Right ventricle myocardium superior (tissue), 1 donor: Measurements from ENCODE around the gene NWD2. TPM values are rescaled to one million over a fixed set of nuclear protein-coding genes. Genes with fewer than 3 reads are reported as not detected.
"Not testable (repeated sequence)": the region's sequence is repeated elsewhere in the genome, so short reads cannot be mapped to it uniquely, and the experiment has no call there.

Experiments
- ATAC-seq: fragments of 200-7000 bp; cut with Tn5 transposase; one replicate; pipeline ENCODE4 v1.9.1; 2020; ENCODE audit warnings: mild to moderate bottlenecking; ENCODE audit not compliant: poor library complexity
- DNase-seq: peaks from one replicate; pipeline ENCODE4 v3.0.0-alpha.2; 2020
- intact Hi-C: fragments of 100-400 bp; cut with DNase I; formaldehyde crosslinking; loops from one replicate; pipeline ENCODE4 v1.11.2; 2022
- total RNA-seq: library from RNA; stranded (reverse); fragmentation: NEBNext Ultra II Directional; extraction: Animal tissue kit (Norgen Biotek cat#: 25700); gene quantifications from one replicate; pipeline ENCODE4 v1.2.1, GENCODE V29; 2021
- donor health status: DM: no; HTN: yes; CAD: no; lungs with severe emphysema.

The NWD2 gene
- total RNA-seq, 1 donor from 2014 or later, result 0.03 TPM

GRCh38 chr4:37383579-37384229, 139.2 kb downstream of the NWD2 start:
- no peak for ATAC-seq
- no peak for DNase-seq
- intact Hi-C loops, result no loop called here

- intact Hi-C loops, result no loop called here
These were observed 140.9 kb downstream of the NWD2 start for GRCh38 chr4:37385424-37385823.

DNA sequence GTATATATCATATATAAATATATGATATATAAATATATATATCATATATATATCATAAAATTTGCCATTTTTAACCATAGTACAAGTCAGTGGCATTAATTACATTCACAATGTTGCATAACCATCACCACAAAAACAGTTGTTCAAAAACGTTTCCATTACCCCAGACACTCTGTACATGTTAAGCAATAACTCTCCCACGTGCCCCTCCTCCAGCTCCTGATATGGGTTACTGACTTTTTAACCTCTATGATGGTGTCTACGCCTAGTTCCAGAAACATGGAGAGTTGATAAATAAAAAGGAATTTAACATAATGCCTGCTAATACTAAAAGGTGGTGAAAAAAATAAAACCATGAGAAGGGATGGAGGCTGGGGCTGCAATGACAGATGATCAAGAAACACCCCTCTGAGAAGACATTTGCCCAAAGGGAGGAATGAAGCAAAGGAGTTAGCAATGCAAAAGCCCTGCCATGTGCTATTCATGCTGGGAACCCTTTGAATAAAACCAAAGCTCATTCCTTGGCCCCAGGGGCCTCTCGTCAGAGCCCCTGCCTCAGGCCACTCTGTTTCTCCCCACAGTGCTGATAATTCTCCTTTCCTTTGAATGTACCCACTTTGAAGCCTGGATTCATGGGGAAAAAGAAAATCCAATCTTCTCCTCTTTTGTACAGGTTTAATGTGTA, 144.3 kb downstream of the NWD2 start:
- DNase-seq, result no peak
- ATAC-seq, result no peak
- intact Hi-C loops, result no loop called here

More at GRCh38 chr4:37385424-37385823, 140.9 kb downstream of the NWD2 start:
- DNase-seq (no peak), ATAC-seq (no peak)

DNA sequence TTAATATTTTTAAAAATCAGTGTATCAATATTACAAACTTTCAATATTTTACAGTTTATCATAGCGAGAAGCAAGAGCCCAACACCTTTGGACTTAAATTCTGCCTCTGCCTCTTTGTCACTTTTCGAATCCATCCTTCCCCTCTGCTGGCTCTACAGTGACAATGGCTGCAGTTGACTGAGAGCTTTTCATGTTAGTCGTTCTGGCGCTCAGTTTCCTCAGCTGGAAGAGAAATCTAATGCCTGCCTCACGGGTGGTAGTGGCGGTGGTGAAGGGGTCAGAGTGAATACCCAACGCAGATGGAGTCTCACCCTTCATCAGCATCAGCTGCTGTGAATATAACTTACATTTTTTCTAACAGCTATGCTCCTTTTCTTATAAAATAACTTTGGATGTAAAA, 144.8 kb downstream of the NWD2 start:
- intact Hi-C loops, result no loop called here
- ATAC-seq, result no peak
- no peak for DNase-seq

DNA sequence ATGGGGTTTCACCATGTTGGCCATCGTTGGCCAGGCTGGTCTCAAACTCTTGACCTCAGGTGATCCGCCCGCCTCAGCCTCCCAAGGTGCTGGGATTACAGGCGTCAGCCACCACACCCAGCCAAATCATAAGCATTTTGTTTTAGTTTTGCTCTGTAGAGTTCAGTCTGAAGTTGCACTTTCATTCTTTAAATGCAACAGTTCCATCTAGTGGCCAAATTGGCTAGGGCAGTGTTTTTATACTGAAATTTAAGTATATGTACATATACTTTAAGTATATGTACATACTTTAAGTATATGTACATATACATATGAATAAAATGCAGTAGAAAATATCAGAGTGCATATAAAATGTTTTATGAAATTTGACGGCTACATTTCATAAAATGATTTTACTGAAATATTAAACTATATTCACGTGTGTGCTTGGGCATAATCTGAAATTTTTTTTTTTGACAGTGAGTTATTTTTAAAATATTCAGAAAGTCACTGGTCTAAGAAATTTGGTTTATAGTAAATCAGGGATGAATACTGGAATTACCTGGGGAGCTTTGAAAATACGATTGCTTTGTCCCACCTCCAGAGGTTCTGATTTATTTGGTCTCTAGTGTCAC, 145.5 kb downstream of the NWD2 start:
- intact Hi-C loops, result no loop called here
- no peak for DNase-seq

DNA sequence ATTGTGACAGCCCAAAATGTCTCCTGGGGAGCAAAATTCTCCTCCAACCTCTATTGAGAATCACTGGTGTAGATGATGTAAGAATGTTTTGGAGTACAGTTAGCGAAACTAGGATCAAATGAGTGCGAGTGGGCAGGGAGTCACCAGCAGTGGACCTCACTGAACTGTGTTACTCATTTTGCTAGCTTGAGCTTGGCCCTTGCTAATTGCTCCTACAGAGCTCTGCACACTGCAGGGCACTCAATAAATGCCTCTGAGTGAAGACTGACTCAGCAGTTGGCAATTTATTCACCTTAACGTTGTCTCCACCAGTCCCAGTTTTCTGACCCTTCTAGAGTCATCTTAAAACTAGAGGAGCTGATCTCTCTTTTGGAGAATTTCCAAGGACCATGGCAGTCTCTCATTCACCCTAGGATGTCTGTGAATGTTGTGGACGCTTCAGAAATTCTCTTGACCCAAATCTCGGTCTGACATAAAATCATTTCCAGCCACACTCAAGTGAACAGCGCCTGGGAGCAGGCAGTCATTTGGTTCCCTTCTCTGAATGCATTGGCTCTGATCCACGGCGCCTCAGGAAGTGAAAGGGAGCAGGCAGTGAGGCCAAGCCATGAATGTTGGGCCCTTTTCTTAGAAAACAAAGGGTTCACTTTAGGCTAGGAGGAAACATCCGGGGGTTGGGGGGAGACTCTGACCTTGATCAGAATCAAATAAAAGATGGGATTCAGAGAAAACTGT, 148.1 kb downstream of the NWD2 start:
- peak; percentile 52 for ATAC-seq
- intact Hi-C loops, result no loop called here
- peak; percentile 62 for DNase-seq

More for the DNA sequence above, 145.5 kb downstream of the NWD2 start:
- peak; percentile 52 for ATAC-seq

GRCh38 chr4:37393321-37393720, 148.8 kb downstream of the NWD2 start:
- no peak for ATAC-seq
- DNase-seq, result no peak
- intact Hi-C loops, result no loop called here

DNA sequence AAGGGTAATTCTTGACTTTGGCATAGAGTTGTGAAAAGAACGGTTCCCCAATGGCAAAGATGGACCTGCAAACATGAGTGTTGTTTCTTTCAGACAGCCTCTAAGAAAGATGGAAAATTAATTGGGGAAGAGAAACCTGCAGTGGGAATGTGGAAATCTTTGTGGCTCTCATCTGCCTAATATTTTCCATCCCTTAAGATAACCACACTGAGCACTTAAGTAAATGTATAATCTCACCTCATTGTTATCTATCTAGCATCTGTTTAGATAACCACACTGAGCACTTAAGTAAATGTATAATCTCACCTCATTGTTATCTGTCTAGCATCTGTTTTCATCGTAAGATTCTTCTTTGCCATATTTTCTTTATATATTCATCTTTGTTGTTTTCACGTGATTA, 149.3 kb downstream of the NWD2 start:
- ATAC-seq, result no peak
- intact Hi-C loops, result no loop called here

GRCh38 chr4:37397505-37397904, 153.0 kb downstream of the NWD2 start:
- no peak for DNase-seq
- intact Hi-C loops, result no loop called here
- no peak for ATAC-seq

More for the DNA sequence above, 149.3 kb downstream of the NWD2 start:
- DNase-seq, result no peak

GRCh38 chr4:37400241-37400881, 155.8 kb downstream of the NWD2 start:
- intact Hi-C loops, result no loop called here
- DNase-seq (no peak), ATAC-seq (no peak)

DNA sequence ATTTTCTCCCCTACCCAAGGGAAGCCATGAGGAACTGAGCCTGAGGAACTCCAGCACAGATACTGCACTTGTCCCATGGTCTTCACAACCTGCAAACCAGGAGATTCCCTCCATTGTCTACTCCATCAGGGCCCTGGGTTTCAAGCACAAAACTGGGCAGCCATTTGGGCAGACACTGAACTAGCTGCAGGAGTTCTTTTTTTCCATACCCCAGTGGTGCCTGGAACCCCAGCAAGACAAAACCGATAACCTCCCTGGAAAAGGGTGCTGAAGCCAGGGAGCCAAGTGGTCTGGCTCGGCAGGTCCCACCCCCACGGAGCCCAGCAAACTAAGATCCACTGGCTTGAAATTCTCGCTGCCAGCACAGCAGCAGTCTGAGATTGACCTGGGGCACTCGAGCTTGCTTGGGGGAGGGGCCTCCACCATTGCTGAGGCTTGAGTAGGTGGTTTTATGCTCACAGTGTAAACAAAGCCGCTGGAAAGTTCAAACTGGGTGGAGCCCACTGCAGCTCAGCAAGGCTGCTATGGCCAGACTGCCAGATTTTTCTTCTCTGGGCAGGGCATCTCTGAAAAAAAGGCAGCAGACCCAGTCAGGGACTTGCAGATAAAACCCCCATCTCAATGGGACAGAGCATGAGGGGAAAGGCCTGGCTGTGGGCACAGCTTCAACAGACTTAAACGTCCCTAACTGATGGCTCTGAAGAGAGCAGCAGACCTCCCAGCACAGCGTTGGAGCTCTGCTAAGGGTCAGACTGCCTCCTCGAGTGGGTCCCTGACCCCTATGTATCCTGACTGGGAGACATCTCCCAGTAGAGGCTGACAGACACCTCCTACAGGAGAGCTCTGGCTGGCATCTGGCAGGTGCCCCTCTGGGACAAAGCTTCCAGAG, 163.6 kb downstream of the NWD2 start:
- DNase-seq, intact Hi-C loops, ATAC-seq: not testable (repeated sequence)

DNA sequence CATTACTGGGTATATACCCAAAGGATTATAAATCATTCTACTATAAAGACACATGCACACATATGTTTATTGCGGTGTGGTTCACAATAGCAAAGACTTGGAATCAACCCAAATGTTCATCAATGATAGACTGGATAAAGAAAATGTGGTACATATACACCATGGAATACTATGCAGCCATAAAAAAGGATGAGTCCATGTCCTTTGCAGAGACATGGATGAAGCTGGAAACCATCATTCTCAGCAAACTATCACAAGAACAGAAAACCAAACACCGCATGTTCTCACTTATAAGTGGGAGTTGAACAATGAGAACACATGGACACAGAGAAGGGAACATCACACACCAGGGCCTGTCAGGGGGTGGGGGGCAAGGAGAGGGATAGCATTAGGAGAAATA, 169.1 kb downstream of the NWD2 start:
- ATAC-seq, intact Hi-C loops, DNase-seq: not testable (repeated sequence)

GRCh38 chr4:37415845-37416369, 171.4 kb downstream of the NWD2 start:
- ATAC-seq, result no peak
- no peak for DNase-seq
- intact Hi-C loops, result no loop called here

DNA sequence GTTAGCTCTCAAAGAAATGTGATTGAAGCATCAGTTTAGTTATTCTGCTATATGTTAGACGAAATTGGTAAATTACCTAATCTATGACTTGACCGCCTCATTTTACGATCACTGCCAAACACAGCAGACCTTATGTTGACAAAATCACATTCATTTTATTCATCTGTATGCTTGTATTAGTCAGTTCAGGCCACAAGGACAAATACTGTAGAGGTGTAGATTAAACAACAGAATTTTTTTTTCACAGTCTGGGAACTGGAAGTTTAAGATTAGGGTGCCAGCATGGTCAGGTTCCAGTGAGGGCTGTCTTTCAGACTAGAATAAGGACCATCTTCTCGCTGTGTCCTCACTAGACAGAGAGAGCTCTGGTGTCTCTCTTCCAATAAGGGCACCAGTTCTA, 177.1 kb downstream of the NWD2 start:
- ATAC-seq (no peak), DNase-seq (no peak)
- intact Hi-C loops, result no loop called here

- intact Hi-C loops, result no loop called here
- ATAC-seq (no peak), DNase-seq (no peak)
These were observed 177.6 kb downstream of the NWD2 start for GRCh38 chr4:37422102-37422501.

GRCh38 chr4:37422638-37423037, 178.1 kb downstream of the NWD2 start:
- intact Hi-C loops, result no loop called here
- DNase-seq, result no peak
- ATAC-seq, result no peak

- intact Hi-C loops, result no loop called here
- no peak for DNase-seq
- no peak for ATAC-seq
These were observed 178.8 kb downstream of the NWD2 start for GRCh38 chr4:37423310-37423709.

- ATAC-seq, result no peak
These were observed 180.2 kb downstream of the NWD2 start for GRCh38 chr4:37424753-37425152.

More at GRCh38 chr4:37424753-37425152, 180.2 kb downstream of the NWD2 start:
- intact Hi-C loops, result no loop called here
- DNase-seq, result no peak
